ENCODE measurements around the gene NINJ2.

NINJ2 gene

GRCh38 chr12:674272-674781 is 11.1 kb upstream of the NINJ2 start:
- Histone ChIP-seq H3K4me3 (ENCODE audit: low read depth in 1 of 2, low read length in 2 of 2) (no peak overlapping the region), H3K36me3 (ENCODE audit: insufficient read depth, low read length) (no peaks in the 10 kb centered on the region), H3K27ac (ENCODE audit: low read length) (no peak overlapping the region), H3K27me3 (ENCODE audit: insufficient read depth, low read length, poor library complexity) (no peaks in the 10 kb centered on the region), H3K9me3 (ENCODE audit: insufficient read depth, low read length, severe bottlenecking) (no peaks in the 10 kb centered on the region), H3K4me1 (ENCODE audit: insufficient read depth, low read length) (peaks cover 11% of the 10 kb centered on the region), H3K4me2 (ENCODE audit: insufficient read depth, low read length) (no peak overlapping the region), H2AFZ (ENCODE audit: low read depth, low read length) (no peak overlapping the region), H3K9ac (ENCODE audit: low read depth, low read length) (no peak overlapping the region), H3K79me2 (ENCODE audit: insufficient read depth, low read length) (no peaks in the 10 kb centered on the region), H4K20me1 (ENCODE audit: insufficient read depth, low read length) (no peaks in the 10 kb centered on the region)
- no peak for TF ChIP-seq EZH2 (IDR thresholded peaks at IDR 0.05; ENCODE audit: borderline replicate concordance, low read depth, low read length, severe bottlenecking)
- TF ChIP-seq CTCF (IDR thresholded peaks at IDR 0.05; ENCODE audit: borderline replicate concordance, extremely low read depth, low read length, poor library complexity, severe bottlenecking), result no peak
- DNase-seq (peak; percentile 41), ATAC-seq (ENCODE audit: insufficient read depth, low read depth) (peak; percentile 81)

- no peak for ATAC-seq (ENCODE audit: insufficient read depth, low read depth)
- Histone ChIP-seq H3K9me3 (ENCODE audit: insufficient read depth, low read length, severe bottlenecking) (no peaks in the 10 kb centered on the region), H3K4me3 (ENCODE audit: low read depth in 1 of 2, low read length in 2 of 2) (no peak overlapping the region), H2AFZ (ENCODE audit: low read depth, low read length) (no peak overlapping the region), H3K4me1 (ENCODE audit: insufficient read depth, low read length) (peaks cover 11% of the 10 kb centered on the region), H3K4me2 (ENCODE audit: insufficient read depth, low read length) (no peak overlapping the region), H3K9ac (ENCODE audit: low read depth, low read length) (no peak overlapping the region), H3K79me2 (ENCODE audit: insufficient read depth, low read length) (no peaks in the 10 kb centered on the region), H4K20me1 (ENCODE audit: insufficient read depth, low read length) (no peaks in the 10 kb centered on the region), H3K27me3 (ENCODE audit: insufficient read depth, low read length, poor library complexity) (no peaks in the 10 kb centered on the region), H3K27ac (ENCODE audit: low read length) (no peak overlapping the region), H3K36me3 (ENCODE audit: insufficient read depth, low read length) (no peaks in the 10 kb centered on the region)
- TF ChIP-seq EZH2 (IDR thresholded peaks at IDR 0.05; ENCODE audit: borderline replicate concordance, low read depth, low read length, severe bottlenecking) (no peak), CTCF (IDR thresholded peaks at IDR 0.05; ENCODE audit: borderline replicate concordance, extremely low read depth, low read length, poor library complexity, severe bottlenecking) (no peak)
- DNase-seq, result no peak
Observed at GRCh38 chr12:673849-674248, 10.6 kb upstream of the NINJ2 start.

- no peak overlapping the region for H2AFZ ChIP-seq (ENCODE audit: low read depth, low read length)
Observed at GRCh38 chr12:669576-669945, 6.3 kb upstream of the NINJ2 start.

More at GRCh38 chr12:669576-669945, 6.3 kb upstream of the NINJ2 start:
- no peaks in the 10 kb centered on the region for H3K27me3 ChIP-seq (ENCODE audit: insufficient read depth, low read length, poor library complexity)
- H3K4me2 ChIP-seq (ENCODE audit: insufficient read depth, low read length), result no peak overlapping the region
- no peaks in the 10 kb centered on the region for H3K9me3 ChIP-seq (ENCODE audit: insufficient read depth, low read length, severe bottlenecking)
- no peak overlapping the region for H3K4me3 ChIP-seq (ENCODE audit: low read depth in 1 of 2, low read length in 2 of 2)
- no peaks in the 10 kb centered on the region for H4K20me1 ChIP-seq (ENCODE audit: insufficient read depth, low read length)
- TF ChIP-seq EZH2 (IDR thresholded peaks at IDR 0.05; ENCODE audit: borderline replicate concordance, low read depth, low read length, severe bottlenecking) (no peak), CTCF (IDR thresholded peaks at IDR 0.05; ENCODE audit: borderline replicate concordance, extremely low read depth, low read length, poor library complexity, severe bottlenecking) (no peak)
- H3K9ac ChIP-seq (ENCODE audit: low read depth, low read length), result no peak overlapping the region
- H3K27ac ChIP-seq (ENCODE audit: low read length), result no peak overlapping the region
- H3K36me3 ChIP-seq (ENCODE audit: insufficient read depth, low read length), result no peaks in the 10 kb centered on the region
- no peak for DNase-seq
- peaks cover 9% of the 10 kb centered on the region for H3K4me1 ChIP-seq (ENCODE audit: insufficient read depth, low read length)
- H3K79me2 ChIP-seq (ENCODE audit: insufficient read depth, low read length), result no peaks in the 10 kb centered on the region
- ATAC-seq (ENCODE audit: insufficient read depth, low read depth), result no peak

Data from DND-41 (cell line).